NOMO-1 (cell line): ENCODE results near the gene WDR77.

ENCODE experiments used
- DNase-seq, 2 experiments: peaks; one replicate each; lab custom pipeline; 2025; ENCODE audit not compliant: unreplicated experiment in 2 of 2; lab: John Stamatoyannopoulos, UW

The WDR77 gene

GRCh38 chr1:111470596-111470995, 21.5 kb upstream of the WDR77 start:
- no peak for DNase-seq

GRCh38 chr1:111469539-111469938, 20.5 kb upstream of the WDR77 start:
- DNase-seq = no peak

DNA sequence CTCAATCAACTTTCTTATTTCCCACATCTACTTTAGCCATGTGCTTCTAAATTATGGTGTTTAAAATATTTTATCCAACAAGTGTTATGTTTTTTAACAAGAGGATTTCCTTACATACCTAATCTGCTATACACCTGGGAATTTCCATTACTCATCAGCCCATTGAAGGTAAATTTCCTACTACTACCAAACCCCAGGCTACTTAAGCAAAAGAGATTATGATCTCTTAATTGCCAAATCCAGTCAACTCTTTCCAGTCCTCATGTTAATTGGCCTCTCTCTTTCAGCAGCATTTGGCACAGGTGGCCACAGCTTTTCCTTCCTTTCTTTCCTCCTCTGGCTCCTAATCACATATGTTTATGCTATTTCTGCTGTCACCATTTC, 19.7 kb upstream of the WDR77 start:
- no peak for DNase-seq

DNA sequence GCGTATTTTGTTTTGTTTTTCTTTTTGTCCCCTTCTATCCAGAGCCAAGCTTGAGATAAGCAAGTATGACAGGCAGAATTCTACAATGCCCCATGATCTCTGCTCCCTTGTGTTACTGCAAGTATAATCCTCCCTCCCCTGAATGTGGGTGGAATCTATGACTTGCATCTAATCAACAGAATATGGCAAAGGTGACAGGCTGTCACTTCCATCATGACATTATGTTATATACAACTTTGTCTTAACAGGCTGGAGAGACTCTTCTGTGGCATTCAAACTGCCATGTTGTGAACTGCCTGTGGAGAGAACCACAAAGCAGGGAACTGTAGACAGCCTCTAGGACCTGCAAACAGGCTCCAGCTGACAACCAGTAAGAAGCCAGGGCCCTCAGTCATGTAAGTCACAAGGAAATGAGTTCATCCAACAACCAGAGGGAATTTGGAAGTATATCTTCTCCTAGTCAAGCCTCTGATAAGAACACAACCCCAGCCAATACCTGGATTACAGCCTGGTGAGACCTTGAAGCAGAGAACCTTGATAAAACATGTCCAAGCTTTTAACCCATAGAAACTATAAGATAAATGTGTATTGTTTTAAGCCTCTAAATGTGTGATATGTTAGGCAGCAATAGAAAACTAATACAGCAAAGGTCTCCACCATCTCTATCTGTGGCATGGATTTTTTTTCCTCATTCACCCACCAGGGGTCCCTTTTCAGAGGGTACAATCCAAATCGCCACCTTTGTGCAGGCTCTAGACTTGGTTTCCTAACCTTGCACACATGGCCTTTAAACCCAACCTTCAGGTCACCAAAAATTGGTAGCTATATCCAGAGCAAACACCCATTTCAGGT, 19.0 kb upstream of the WDR77 start:
- no peak for DNase-seq

GRCh38 chr1:111466480-111466879, 17.4 kb upstream of the WDR77 start:
- no peak for DNase-seq

DNA sequence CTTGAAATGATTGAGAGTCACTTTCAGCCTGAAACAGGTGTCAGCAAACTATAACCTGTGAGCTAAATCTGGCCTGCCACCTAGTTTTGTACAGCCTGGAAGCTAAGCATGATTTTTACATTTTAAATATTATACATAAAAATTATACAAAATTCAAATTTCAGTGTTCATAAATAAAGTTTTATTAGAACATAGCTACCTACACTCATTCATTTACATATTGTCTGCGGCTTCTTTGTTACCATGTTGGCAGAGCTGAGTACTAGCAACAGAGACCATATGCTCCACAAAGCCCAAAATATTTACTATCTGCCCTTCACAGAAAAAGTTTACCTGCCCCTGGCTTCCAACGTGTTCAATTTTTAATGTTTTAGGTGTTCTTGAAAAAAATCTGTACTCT, 16.7 kb upstream of the WDR77 start:
- DNase-seq = no peak

- DNase-seq = no peak
Observed at GRCh38 chr1:111463029-111463683, 14.1 kb upstream of the WDR77 start.

GRCh38 chr1:111462370-111463028, 13.4 kb upstream of the WDR77 start:
- no peak for DNase-seq

DNA sequence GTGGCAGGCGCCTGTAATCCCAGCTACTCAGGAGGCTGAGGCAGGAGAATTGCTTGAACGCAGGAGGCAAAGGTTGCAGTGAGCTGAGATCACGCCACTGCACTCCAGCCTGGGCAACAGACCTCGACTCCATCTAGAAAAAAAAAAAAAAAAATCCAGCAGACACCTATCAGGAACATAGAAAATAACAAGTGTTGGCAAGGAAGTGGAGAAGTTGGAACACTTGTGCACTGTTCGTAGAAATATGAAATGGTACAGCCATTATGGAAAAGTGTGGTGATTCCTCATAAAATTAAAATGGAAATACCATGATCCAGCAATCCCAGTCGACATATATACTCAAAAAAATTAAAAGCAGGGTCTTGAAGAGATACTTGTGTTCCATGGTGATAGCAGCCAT, 12.7 kb upstream of the WDR77 start:
- DNase-seq = no peak

- DNase-seq = no peak
Observed at GRCh38 chr1:111455642-111456031, 6.6 kb upstream of the WDR77 start.

DNA sequence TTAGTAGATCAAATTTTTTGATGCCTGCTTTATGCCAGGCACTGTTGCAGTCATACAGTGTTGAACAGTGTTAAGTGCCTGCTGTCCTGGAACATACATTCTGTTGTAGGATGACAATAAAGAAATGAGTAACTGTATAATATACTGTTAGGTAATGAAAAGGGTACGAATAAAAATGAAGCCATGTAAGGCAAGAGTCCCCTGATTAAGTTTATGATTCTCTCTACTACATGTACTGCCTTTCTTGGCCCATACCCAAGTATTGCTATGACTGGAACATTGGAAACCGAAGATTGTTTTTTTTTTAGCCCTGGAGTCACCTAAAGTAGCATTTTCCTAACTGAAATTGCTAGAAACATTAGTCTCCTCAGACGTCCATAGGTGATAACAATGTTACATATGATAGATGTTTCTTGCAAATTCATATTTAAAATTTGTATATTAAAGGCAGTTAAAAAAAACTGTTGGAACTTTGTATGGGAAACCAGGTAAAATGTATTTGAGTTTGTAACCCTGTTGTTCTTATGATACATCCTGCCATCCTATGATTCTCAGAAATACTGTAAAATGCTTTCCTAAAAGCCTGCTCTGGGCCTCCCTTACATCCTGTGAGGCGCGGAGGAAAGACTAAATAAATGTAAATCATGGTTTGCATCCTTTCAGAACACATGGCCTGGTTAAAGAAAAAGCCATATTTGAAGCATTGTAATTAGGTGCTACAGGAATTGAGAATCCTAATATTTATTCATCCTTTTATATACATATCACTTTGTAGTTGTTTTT, 6.0 kb upstream of the WDR77 start:
- no peak for DNase-seq

DNA sequence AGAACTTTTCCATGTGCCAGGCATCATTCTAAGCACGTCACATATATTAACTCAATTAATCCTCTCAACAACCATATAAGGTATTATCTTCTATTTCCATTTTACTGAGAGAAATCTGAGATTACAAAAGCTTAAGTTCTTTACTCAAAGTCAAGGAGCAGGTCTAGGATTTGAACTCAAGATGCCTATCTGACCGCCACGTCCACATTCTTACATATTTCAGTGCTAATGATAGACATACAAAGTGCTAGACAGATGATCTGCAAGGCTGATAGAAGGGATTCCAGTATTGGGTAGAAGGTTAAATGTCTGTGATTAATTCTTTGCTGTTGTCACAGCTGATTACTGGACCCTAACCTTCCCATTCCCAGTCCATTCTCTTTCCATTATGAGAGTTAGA, 4.7 kb upstream of the WDR77 start:
- no peak for DNase-seq

GRCh38 chr1:111452581-111452980, 3.5 kb upstream of the WDR77 start:
- DNase-seq = no peak

GRCh38 chr1:111450185-111450584, 1.1 kb upstream of the WDR77 start:
- no peak for DNase-seq

GRCh38 chr1:111449703-111450017, 604 bp upstream of the WDR77 start:
- no peak for DNase-seq

DNA sequence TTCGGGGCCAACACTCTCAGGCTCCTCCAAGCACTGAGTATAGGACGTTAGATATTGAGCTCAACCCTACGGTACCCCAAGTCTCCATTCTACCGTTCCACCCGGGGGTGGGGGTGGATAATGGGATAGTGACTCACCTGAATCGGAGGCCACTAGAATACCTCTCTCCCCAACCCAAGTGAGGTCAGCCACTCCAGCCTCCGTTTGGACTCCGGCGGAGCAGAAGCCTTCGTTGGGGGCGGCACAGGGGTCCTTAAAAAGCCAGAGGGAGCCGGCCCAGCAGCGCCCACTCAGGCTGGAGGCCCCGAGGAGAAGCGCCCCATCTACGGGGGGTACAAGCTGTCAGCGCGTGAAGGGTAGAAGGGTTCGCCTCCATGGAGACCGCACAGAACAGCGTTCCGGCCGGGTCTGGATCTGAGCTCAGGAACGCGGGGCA, 556 bp downstream of the WDR77 start:
- peak; percentile 15 to 20 for DNase-seq

DNA sequence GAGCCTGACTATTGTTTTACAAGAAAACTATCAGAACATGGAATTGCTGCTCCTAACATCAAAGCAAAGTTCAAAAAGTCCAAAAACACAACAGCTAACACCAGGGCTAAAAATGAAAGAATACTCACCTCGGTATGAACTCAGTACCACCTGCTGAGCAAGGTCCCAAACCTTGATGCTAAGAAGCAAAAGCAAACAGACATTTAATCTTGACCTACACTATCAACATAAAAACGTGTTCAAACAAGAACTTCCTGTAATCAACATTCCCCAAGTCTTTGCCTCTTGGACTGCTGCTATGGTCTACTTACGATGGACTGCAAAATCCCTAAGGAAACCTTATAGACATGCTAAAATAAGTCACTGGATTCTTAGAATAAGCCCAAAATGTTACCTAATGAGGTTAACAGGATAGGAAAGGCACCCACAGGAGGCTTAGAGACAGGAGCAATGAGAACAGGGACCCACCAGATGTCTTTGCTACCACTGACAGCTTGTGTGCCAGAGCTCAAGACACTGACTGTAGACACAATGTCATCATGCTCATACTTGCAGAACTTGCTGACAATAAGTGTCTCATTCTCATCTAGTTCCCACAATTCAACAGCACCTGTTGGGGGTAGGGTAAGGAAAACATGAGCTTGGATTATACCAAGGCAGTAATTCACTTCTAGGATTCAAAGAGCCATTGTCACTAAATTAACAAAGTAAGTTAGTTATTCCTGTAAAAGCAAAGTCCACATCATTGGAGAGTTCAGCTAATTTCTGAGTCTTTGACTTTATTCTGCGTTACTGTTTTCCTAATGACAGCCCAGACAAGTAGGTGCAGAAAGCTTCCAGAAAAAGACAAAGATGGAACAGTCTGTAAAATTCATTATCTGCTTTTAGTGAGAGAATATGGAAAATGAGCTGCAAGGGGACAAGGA, 1.8 kb downstream of the WDR77 start:
- no peak for DNase-seq

GRCh38 chr1:111446546-111446945, 2.5 kb downstream of the WDR77 start:
- no peak for DNase-seq

- no peak for DNase-seq
Observed at GRCh38 chr1:111444031-111444430, 5.0 kb downstream of the WDR77 start.

DNA sequence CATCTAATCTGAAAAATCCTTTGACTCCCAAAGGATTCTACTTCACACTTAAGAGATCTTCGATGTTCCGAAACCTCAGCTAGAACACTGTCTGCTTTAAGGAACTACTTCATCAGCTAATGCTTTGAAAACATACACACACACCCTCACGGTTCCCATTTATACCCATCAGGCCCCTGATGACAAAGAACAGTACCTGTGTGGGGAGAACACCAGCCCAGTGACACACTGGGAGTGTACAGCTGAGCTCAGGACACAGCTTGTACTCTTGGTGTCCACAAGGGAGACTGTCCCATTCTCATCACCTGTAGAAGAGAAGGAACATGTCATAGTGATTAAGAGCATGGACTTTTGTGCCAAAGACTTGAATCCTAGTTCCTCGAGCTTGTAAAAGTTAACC, 6.6 kb downstream of the WDR77 start:
- DNase-seq = no peak
